IMR-90 (cell line): Measurements from ENCODE around the gene ZNF385B. TPM values are rescaled to one million over a fixed set of nuclear protein-coding genes. Genes with fewer than 3 reads are reported as not detected.

ENCODE experiments used
- ATAC-seq: fragments of 200-7000 bp; cut with Tn5 transposase; 2 replicates; pipeline ENCODE4 v1.9.1; 2020; ENCODE audit warnings: low read depth, mild to moderate bottlenecking, moderate library complexity
- BruUV-seq: library from RNA; stranded (reverse); fragments of 400-500 nt; replicated peaks from 2 replicates; lab custom pipeline; 2021; lab: Mats Ljungman, UMichigan
- CTCF ChIA-PET: fragments of 300-600 bp; formaldehyde crosslinking; extraction: SDS; loops from one replicate; lab custom pipeline; 2021; ENCODE audit warnings: antibody characterized with exemption; lab: Yijun Ruan, JAX
- POLR2A ChIA-PET: fragments of 300-600 bp; sonication (Branson Sonifier 250); formaldehyde crosslinking; loops from one replicate; lab custom pipeline; 2022; ENCODE audit warnings: antibody characterized with exemption; ENCODE audit not compliant: unreplicated experiment; lab: Charles Lee
- DNase-seq: peaks from one replicate; pipeline ENCODE4 v3.0.0; 2013
- H2AFZ ChIP-seq: replicated peaks from 2 replicates; pipeline ENCODE3; 2013; ENCODE audit warnings: low read length, mild to moderate bottlenecking; ENCODE audit not compliant: poor library complexity
- H2AK5ac ChIP-seq: 2 replicates; pipeline ENCODE4 v1.6.1; 2013; ENCODE audit warnings: low read depth, low read length, inconsistent platforms
- H2AK9ac ChIP-seq: replicated peaks from 2 replicates; pipeline ENCODE3; 2013; ENCODE audit warnings: mild to moderate bottlenecking, low read depth, low read length, moderate library complexity; ENCODE audit not compliant: poor library complexity
- H2BK120ac ChIP-seq: 2 replicates; pipeline ENCODE4 v1.6.1; 2013; ENCODE audit warnings: low read depth, low read length, inconsistent platforms
- H2BK15ac ChIP-seq: 3 replicates; pipeline ENCODE4 v1.6.1; 2013; ENCODE audit warnings: low read depth, low read length, inconsistent platforms
- H2BK20ac ChIP-seq: 2 replicates; pipeline ENCODE4 v1.6.1; 2013; ENCODE audit warnings: low read depth, mild to moderate bottlenecking, inconsistent platforms, low read length, moderate library complexity
- H2BK5ac ChIP-seq: 2 replicates; pipeline ENCODE4 v1.6.1; 2013; ENCODE audit warnings: mild to moderate bottlenecking, low read depth, low read length, inconsistent platforms; ENCODE audit not compliant: poor library complexity, severe bottlenecking
- H3K14ac ChIP-seq: replicated peaks from 2 replicates; pipeline ENCODE4 v1.6.1; 2013; ENCODE audit warnings: low read depth, low read length, inconsistent platforms
- H3K18ac ChIP-seq: 2 replicates; pipeline ENCODE4 v1.6.1; 2013; ENCODE audit warnings: low read depth, low read length, control low read depth
- H3K23ac ChIP-seq: 2 replicates; pipeline ENCODE4 v1.6.1; 2013; ENCODE audit warnings: low read depth, low read length, inconsistent platforms
- H3K27ac ChIP-seq: 2 replicates; pipeline ENCODE4 v1.5.1; 2013; ENCODE audit warnings: mild to moderate bottlenecking, control low read depth, low read length; ENCODE audit not compliant: insufficient read depth
- H3K27me3 ChIP-seq: 2 replicates; pipeline ENCODE4 v1.6.1; 2013; ENCODE audit warnings: low read length; ENCODE audit not compliant: control insufficient read depth, insufficient read depth
- H3K36me3 ChIP-seq: 2 replicates; pipeline ENCODE4 v1.6.1; 2013; ENCODE audit warnings: low read length, mixed read lengths; ENCODE audit not compliant: control insufficient read depth, insufficient read depth
- H3K4ac ChIP-seq: 2 replicates; pipeline ENCODE4 v1.6.1; 2013; ENCODE audit warnings: low read depth, low read length, inconsistent platforms
- H3K4me1 ChIP-seq: 2 replicates; pipeline ENCODE4 v1.6.1; 2013; ENCODE audit warnings: low read length, mixed read lengths; ENCODE audit not compliant: control insufficient read depth, insufficient read depth
- H3K4me2 ChIP-seq: 2 replicates; pipeline ENCODE4 v1.6.1; 2013; ENCODE audit warnings: low read depth, mild to moderate bottlenecking, control low read depth, low read length, moderate library complexity
- H3K4me3 ChIP-seq: 2 replicates; pipeline ENCODE4 v1.5.1; 2013; ENCODE audit warnings: low read depth, mild to moderate bottlenecking, control low read depth, low read length, moderate library complexity; ENCODE audit not compliant: insufficient read depth
- H3K56ac ChIP-seq: 2 replicates; pipeline ENCODE4 v1.6.1; 2013; ENCODE audit warnings: low read length, inconsistent platforms; ENCODE audit not compliant: insufficient read depth; ENCODE audit errors: extremely low read depth
- H3K79me1 ChIP-seq, 2 experiments: 2 replicates each; pipeline ENCODE4 v1.6.1; 2013; ENCODE audit warnings: low read length in 2 of 2, inconsistent platforms in 1 of 2, low read depth in 1 of 2
- H3K9ac ChIP-seq: 2 replicates; pipeline ENCODE4 v1.6.1; 2013; ENCODE audit warnings: low read depth, low read length, control low read depth
- H3K9me1 ChIP-seq: 2 replicates; pipeline ENCODE4 v1.6.1; 2013; ENCODE audit warnings: low read length, inconsistent platforms; ENCODE audit not compliant: insufficient read depth
- H3K9me3 ChIP-seq: 2 replicates; pipeline ENCODE4 v1.6.1; 2013; ENCODE audit warnings: low read length; ENCODE audit not compliant: control insufficient read depth, insufficient read depth
- H4K20me1 ChIP-seq: 2 replicates; pipeline ENCODE4 v1.6.1; 2013; ENCODE audit warnings: low read length, inconsistent platforms; ENCODE audit not compliant: insufficient read depth
- H4K5ac ChIP-seq: 2 replicates; pipeline ENCODE4 v1.6.1; 2013; ENCODE audit warnings: mild to moderate bottlenecking, low read depth, low read length, control low read depth
- H4K8ac ChIP-seq, 2 experiments: 2 replicates each; pipeline ENCODE4 v1.6.1; 2013; ENCODE audit warnings: low read depth in 2 of 2, low read length in 2 of 2, control low read depth in 1 of 2, inconsistent platforms in 1 of 2
- H4K91ac ChIP-seq: 2 replicates; pipeline ENCODE4 v1.6.1; 2013; ENCODE audit warnings: low read depth, low read length, inconsistent platforms; ENCODE audit not compliant: insufficient read depth
- BHLHE40 ChIP-seq: fragments of 150-350 bp; IDR thresholded peaks from 2 replicates; pipeline ENCODE4 v1.6.1; 2016; ENCODE audit warnings: mild to moderate bottlenecking, low read depth, low read length
- FOS ChIP-seq: fragments of 150-350 bp; IDR thresholded peaks from 2 replicates; pipeline ENCODE4 v1.6.1; 2016; ENCODE audit warnings: low read depth, low read length
- NFE2L2 ChIP-seq: fragments of 150-350 bp; IDR thresholded peaks from 2 replicates; pipeline ENCODE4 v1.6.1; 2016; ENCODE audit warnings: low read depth, mild to moderate bottlenecking, low read length
- RAD21 ChIP-seq: IDR thresholded peaks from 2 replicates; pipeline ENCODE4 v1.6.1; 2012; ENCODE audit warnings: low read length, improper control_type of control experiment
- dilution Hi-C: fragments of 300-500 bp; cut with HindIII; formaldehyde crosslinking; loops from one replicate; pipeline ENCODE4 v1.14.3; 2018; ENCODE audit warnings: low sequenced_read_pairs; ENCODE audit not compliant: unreplicated experiment
- in situ Hi-C: fragments of 300-500 bp; cut with MboI; formaldehyde crosslinking; loops from 3 replicates; pipeline ENCODE4 v1.14.3; 2019; ENCODE audit warnings: low sequenced_read_pairs, inconsistent platforms, mixed read lengths
- intact Hi-C: fragments of 100-400 bp; cut with micrococcal nuclease; formaldehyde crosslinking; loops from 2 replicates; pipeline ENCODE4 v1.10.0; 2022
- polyA plus RNA-seq, 3 experiments: library from polyadenylated mRNA; depleted of rRNA; stranded (reverse); fragments of >200 nt; gene quantifications; 2 replicates each; pipeline ENCODE4 v1.2.3, GENCODE V29; 2012; ENCODE audit warnings: low replicate concordance in 1 of 3
- total RNA-seq: library from RNA; depleted of rRNA; stranded (reverse); fragments of >200 nt; gene quantifications from 2 replicates; pipeline ENCODE4 v1.2.3, GENCODE V29; 2012

The ZNF385B gene
- total and polyA plus RNA-seq, 2 of the 4 experiments (the other 2 are of a cell fraction), result not detected

DNA sequence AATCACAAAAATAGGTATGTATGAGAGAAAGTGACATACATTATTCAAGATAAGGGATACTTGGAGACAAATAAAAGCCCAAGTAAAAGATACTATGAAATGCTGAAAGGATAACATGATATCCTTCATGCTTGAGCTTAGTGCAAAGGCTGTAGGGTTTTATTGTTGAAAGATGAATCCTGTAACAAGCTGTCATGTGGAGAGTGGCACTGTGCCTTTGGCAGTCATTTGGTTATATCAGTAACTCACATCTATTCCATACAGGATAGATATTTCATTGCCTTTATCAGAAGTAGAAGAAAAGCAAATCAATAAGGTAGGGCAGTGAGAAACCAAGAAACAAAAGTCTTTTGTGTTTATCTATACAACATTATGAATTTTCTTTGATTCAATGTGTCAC, 211.0 kb downstream of the ZNF385B start:
- intact Hi-C loops (no loop called here), dilution Hi-C loops (no loop called here), in situ Hi-C loops (no loop called here)
- Histone ChIP-seq H3K14ac (no peak overlapping the region), H3K9ac (no peak overlapping the region), H2BK5ac (no peak overlapping the region), H4K5ac (no peak overlapping the region), H3K27ac (no peak overlapping the region), H3K23ac (no peak overlapping the region), H4K20me1 (no peaks in the 10 kb centered on the region), H3K4me3 (no peak overlapping the region), H2AK9ac (no peak overlapping the region), H3K9me1 (no peaks in the 10 kb centered on the region), H2AK5ac (no peak overlapping the region), H3K4me2 (no peak overlapping the region), H3K9me3 (no peaks in the 10 kb centered on the region), H2BK15ac (no peak overlapping the region), H2AFZ (no peak overlapping the region), H4K8ac (no peak overlapping the region), H4K91ac (no peak overlapping the region), H3K4me1 (no peaks in the 10 kb centered on the region), H3K56ac (no peak overlapping the region), H2BK20ac (no peak overlapping the region), H3K18ac (no peak overlapping the region), H3K79me1 (no peaks in the 10 kb centered on the region), H3K27me3 (no peaks in the 10 kb centered on the region), H3K4ac (no peak overlapping the region), H3K36me3 (no peaks in the 10 kb centered on the region), H2BK120ac (no peak overlapping the region)
- ATAC-seq (no peak), DNase-seq (no peak)
- POLR2A ChIA-PET, result no interaction called here
- CTCF ChIA-PET, result no interaction called here
- TF ChIP-seq NFE2L2 (no peak), RAD21 (no peak), FOS (no peak), BHLHE40 (no peak)
- no TSS peak for BruUV-seq
